H1 (cell line): ENCODE measurements around the gene PKIB. TPM values are rescaled to one million over a fixed set of nuclear protein-coding genes. Genes with fewer than 3 reads are reported as not detected.

Source experiments
- CTCF ChIA-PET: fragments of 300-600 bp; sonication (Branson Sonifier 250); formaldehyde crosslinking; loops from one replicate; lab custom pipeline; 2021; ENCODE audit not compliant: partially characterized antibody; lab: Charles Lee
- POLR2A ChIA-PET: fragments of 300-600 bp; sonication (Branson Sonifier 250); formaldehyde crosslinking; loops from one replicate; lab custom pipeline; 2021; ENCODE audit warnings: inconsistent platforms; ENCODE audit not compliant: partially characterized antibody; lab: Charles Lee
- DNase-seq, 2 experiments: peaks; one replicate each; pipeline versions ENCODE4 v3.0.0 to v3.0.0-alpha.2; 2010 to 2022; ENCODE audit warnings: low spot score in 2 of 2, low read depth in 1 of 2, mixed read lengths in 1 of 2
- FAIRE-seq: peaks from 2 replicates; lab custom pipeline; 2011; peaks lifted over from hg19 to GRCh38; lab: Jason Lieb, UNC
- H2AFZ ChIP-seq: 2 replicates; pipeline ENCODE4 v1.8.1; 2012; ENCODE audit warnings: low read length, inconsistent platforms
- H2AK5ac ChIP-seq: 2 replicates; pipeline ENCODE4 v1.6.1; 2013; ENCODE audit warnings: low read depth, low read length
- H2BK120ac ChIP-seq: replicated peaks from 2 replicates; pipeline ENCODE3; 2013; ENCODE audit warnings: low read depth, low read length, inconsistent platforms
- H2BK12ac ChIP-seq: 2 replicates; pipeline ENCODE4 v1.6.1; 2013; ENCODE audit warnings: low read depth, low read length
- H2BK15ac ChIP-seq: 2 replicates; pipeline ENCODE4 v1.6.1; 2013; ENCODE audit warnings: low read length
- H2BK20ac ChIP-seq: 2 replicates; pipeline ENCODE4 v1.6.1; 2013; ENCODE audit warnings: low read length
- H2BK5ac ChIP-seq: 2 replicates; pipeline ENCODE4 v1.6.1; 2013; ENCODE audit warnings: low read depth, low read length
- H3K14ac ChIP-seq: 2 replicates; pipeline ENCODE4 v1.6.1; 2013; ENCODE audit warnings: inconsistent platforms; ENCODE audit not compliant: insufficient read length
- H3K18ac ChIP-seq: 2 replicates; pipeline ENCODE4 v1.6.1; 2013; ENCODE audit warnings: low read length; ENCODE audit errors: extremely low read depth
- H3K23ac ChIP-seq: 2 replicates; pipeline ENCODE4 v1.6.1; 2013; ENCODE audit warnings: inconsistent platforms; ENCODE audit not compliant: insufficient read length
- H3K23me2 ChIP-seq: 2 replicates; pipeline ENCODE4 v1.6.1; 2013; ENCODE audit warnings: low read depth, low read length
- H3K27ac ChIP-seq: 2 replicates; pipeline ENCODE4 v1.6.1; 2011; ENCODE audit warnings: low read depth, low read length, inconsistent platforms
- H3K27me3 ChIP-seq, 4 experiments: replicated peaks in 1 of 4; 1 replicate in 1 of 4; 2 replicates in 3 of 4; pipeline versions ENCODE4 v1.6.1 to v1.8.1; 2011 to 2013; ENCODE audit warnings: low read length in 3 of 4, mild to moderate bottlenecking in 3 of 4, inconsistent platforms in 2 of 4, mixed read lengths in 2 of 4, moderate library complexity in 1 of 4; ENCODE audit not compliant: control insufficient read depth in 3 of 4, insufficient read depth in 3 of 4; ENCODE audit errors: extremely low read depth in 1 of 4
- H3K36me3 ChIP-seq, 4 experiments: 2 replicates each; pipeline versions ENCODE4 v1.6.1 to v1.8.1; 2011 to 2013; ENCODE audit warnings: mild to moderate bottlenecking in 4 of 4, low read length in 3 of 4, moderate library complexity in 2 of 4, control low read depth in 1 of 4, inconsistent platforms in 1 of 4; ENCODE audit not compliant: insufficient read depth in 4 of 4, control insufficient read depth in 2 of 4
- H3K4ac ChIP-seq: replicated peaks from 2 replicates; pipeline ENCODE3; 2013; ENCODE audit warnings: low read length, low read depth, mixed read lengths, inconsistent platforms; ENCODE audit not compliant: insufficient read length
- H3K4me1 ChIP-seq, 4 experiments: replicated peaks in 1 of 4; 1 replicate in 1 of 4; 2 replicates in 3 of 4; pipeline versions ENCODE4 v1.6.1 to v1.8.1; 2011 to 2013; ENCODE audit warnings: low read length in 3 of 4, inconsistent platforms in 2 of 4, mixed read lengths in 1 of 4; ENCODE audit not compliant: insufficient read depth in 4 of 4, control insufficient read depth in 3 of 4
- H3K4me2 ChIP-seq, 2 experiments: 2 replicates each; pipeline versions ENCODE4 v1.6.1 to v1.8.1; 2011 to 2013; ENCODE audit warnings: low read depth in 2 of 2, low read length in 2 of 2, control low read depth in 1 of 2, inconsistent platforms in 1 of 2, mild to moderate bottlenecking in 1 of 2; ENCODE audit not compliant: insufficient read depth in 1 of 2
- H3K4me3 ChIP-seq, 4 experiments: fragments of 200-600, 300-600 bp in 1 of 4; sonication (generic), shearing (Covaris generic), sonication (Bioruptor Twin) in 1 of 4; 2 replicates each; pipeline versions ENCODE4 v1.5.1 to v1.8.1; 2011 to 2016; ENCODE audit warnings: low read length in 4 of 4, low read depth in 3 of 4, control low read depth in 2 of 4, inconsistent platforms in 2 of 4, mild to moderate bottlenecking in 2 of 4, mixed read lengths in 1 of 4, moderate library complexity in 1 of 4; ENCODE audit not compliant: insufficient read depth in 2 of 4; ENCODE audit errors: extremely low read depth in 1 of 4
- H3K56ac ChIP-seq: replicated peaks from 2 replicates; pipeline ENCODE3; 2013; ENCODE audit warnings: low read depth, mild to moderate bottlenecking, mixed read lengths, low read length, inconsistent platforms; ENCODE audit not compliant: insufficient read length
- H3K79me1 ChIP-seq: 2 replicates; pipeline ENCODE4 v1.6.1; 2013; ENCODE audit warnings: low read depth, low read length, control low read depth
- H3K79me2 ChIP-seq, 2 experiments: 2 replicates each; pipeline versions ENCODE4 v1.6.1 to v1.8.1; 2012 to 2013; ENCODE audit warnings: low read length in 2 of 2, mild to moderate bottlenecking in 2 of 2, inconsistent platforms in 1 of 2; ENCODE audit not compliant: insufficient read depth in 2 of 2, control insufficient read depth in 1 of 2
- H3K9ac ChIP-seq, 4 experiments: replicated peaks in 1 of 4; 1 replicate in 1 of 4; 2 replicates in 3 of 4; pipeline versions ENCODE4 v1.6.1 to v1.8.1; 2011 to 2013; ENCODE audit warnings: low read depth in 3 of 4, low read length in 3 of 4, control low read depth in 2 of 4, mild to moderate bottlenecking in 2 of 4, moderate library complexity in 2 of 4, inconsistent platforms in 1 of 4; ENCODE audit errors: extremely low read depth in 1 of 4
- H3K9me3 ChIP-seq, 2 experiments: 2 replicates each; pipeline versions ENCODE4 v1.6.1 to v1.8.1; 2012 to 2013; ENCODE audit warnings: mild to moderate bottlenecking in 2 of 2, moderate library complexity in 2 of 2, control low read depth in 1 of 2, inconsistent platforms in 1 of 2, low read depth in 1 of 2, low read length in 1 of 2, mixed read lengths in 1 of 2; ENCODE audit not compliant: insufficient read depth in 2 of 2
- H4K20me1 ChIP-seq, 2 experiments: replicated peaks in 1 of 2; 2 replicates each; pipeline versions ENCODE3 to v1.8.1; 2011 to 2013; ENCODE audit warnings: inconsistent platforms in 2 of 2, low read length in 2 of 2, mild to moderate bottlenecking in 1 of 2; ENCODE audit not compliant: insufficient read depth in 2 of 2, control insufficient read depth in 1 of 2
- H4K5ac ChIP-seq: 2 replicates; pipeline ENCODE4 v1.6.1; 2013; ENCODE audit warnings: low read length, low read depth, mixed read lengths, inconsistent platforms; ENCODE audit not compliant: insufficient read length
- H4K8ac ChIP-seq: 2 replicates; pipeline ENCODE4 v1.8.0; 2013; ENCODE audit warnings: mild to moderate bottlenecking, moderate library complexity, low read length, inconsistent platforms; ENCODE audit not compliant: insufficient read depth; ENCODE audit errors: extremely low read depth
- H4K91ac ChIP-seq: replicated peaks from 2 replicates; pipeline ENCODE3; 2013; ENCODE audit warnings: low read length, mixed read lengths, inconsistent platforms; ENCODE audit not compliant: insufficient read length
- BACH1 ChIP-seq: IDR thresholded peaks from 2 replicates; pipeline ENCODE4 v1.6.1; 2012; ENCODE audit warnings: low read length, improper control_type of control experiment
- CBX5 ChIP-seq: fragments of 300-800, 300-1000 bp; sonication (generic); IDR thresholded peaks from 2 replicates; pipeline ENCODE4 v1.7.1; 2016; ENCODE audit warnings: antibody characterized with exemption, low read length, low read depth
- POU5F1 ChIP-seq: IDR thresholded peaks from 2 replicates; pipeline ENCODE4 v1.6.1; 2011; ENCODE audit warnings: low read depth, mild to moderate bottlenecking, low read length, moderate library complexity
- TEAD4 ChIP-seq: IDR thresholded peaks from 2 replicates; pipeline ENCODE4 v1.6.1; 2012; ENCODE audit warnings: low read depth, low read length, inconsistent platforms, mixed read lengths
- WGBS, 2 experiments: shearing (Covaris generic) in 1 of 2; methylation state at CpG; one replicate each; pipeline versions ENCODE4 v1.1.6 to v1.1.7; 2013 to 2015; ENCODE audit warnings: low lambda C conversion rate in 2 of 2, mixed read lengths in 2 of 2, inconsistent platforms in 1 of 2, low coverage in 1 of 2, missing lambda C conversion rate in 1 of 2; ENCODE audit not compliant: insufficient replicate concordance in 2 of 2, insufficient coverage in 1 of 2, insufficient read length in 1 of 2; ENCODE audit errors: extremely low coverage in 1 of 2, missing lambda C conversion rate in 1 of 2; 5-methylcytosine and 5-hydroxymethylcytosine counted together
- polyA plus RNA-seq, 7 experiments: library from polyadenylated mRNA; depleted of rRNA in 3 of 7; stranded (reverse) in 5 of 7; unstranded in 2 of 7; fragments of >200 nt in 5 of 7; fragments of 200-250 nt in 2 of 7; gene quantifications; 1 replicate in 5 of 7; 2 replicates in 1 of 7; 4 replicates in 1 of 7; pipeline versions ENCODE4 v1.2.1 to v1.2.3, GENCODE V29; 2011 to 2013; ENCODE audit warnings: missing spikeins in 2 of 7, mixed read lengths in 2 of 7
- total RNA-seq: library from RNA; stranded (reverse); fragmentation: NEBNext Ultra II Directional; extraction: Animal tissue kit (Norgen Biotek cat#: 25700); gene quantifications from 2 replicates; pipeline ENCODE4 v1.2.1, GENCODE V29; 2021

PKIB gene
- total and polyA plus RNA-seq, 2 of the 8 experiments (the other 6 are each of a cell fraction or from before 2014, with no cell fraction given), result 13.5 to 73.3 TPM

GRCh38 chr6:122734529-122735395, 124.6 kb downstream of the PKIB start:
- no peaks in the 10 kb centered on the region for H3K27me3 ChIP-seq
- H3K36me3 ChIP-seq, result no peaks in the 10 kb centered on the region
- no peaks in the 10 kb centered on the region for H3K79me2 ChIP-seq
- H4K5ac ChIP-seq, result peak overlapping the region; percentile 9
- peak overlapping the region; percentile 15 for H4K91ac ChIP-seq
- ChIA-PET POLR2A (no interaction called here), CTCF (interaction anchor here (0.6 to 9.4 kb wide), 5 partner anchors 9 to 211 kb away, joined by 3 to 179 read pairs (median 3); no protein-coding TSS in a partner anchor)
- peaks cover 2 to 7% (median 6%) of the 10 kb centered on the region in 4 experiments; a peak in 5 of 7 replicates for H3K4me1 ChIP-seq
- peak overlapping the region; percentile 75; the same call in 1 of the 2 replicates for H2BK12ac ChIP-seq
- peak overlapping the region; percentile 50; the same call in 1 of the 2 replicates for H2BK20ac ChIP-seq
- TF ChIP-seq BACH1 (no peak), TEAD4 (0 out of 2 replicates have a peak, but pooled peaks have one; percentile 2), POU5F1 (no peak), CBX5 (no peak)
- H3K9me3 ChIP-seq, result no peaks in the 10 kb centered on the region
- H2AK5ac ChIP-seq, result no peak overlapping the region
- no peak overlapping the region for H4K8ac ChIP-seq
- no peaks in the 10 kb centered on the region; the same call in 1 of the 2 replicates for H3K23me2 ChIP-seq
- H3K23ac ChIP-seq, result no peak overlapping the region
- H3K9ac ChIP-seq, result no peak overlapping the region
- WGBS, 2 experiments, result 57% methylated on average over 10 of the region's 10 CpGs; no CpG with 5 or more reads in 1 of the 2 experiments
- no peaks in the 10 kb centered on the region for H3K79me1 ChIP-seq
- H2AFZ ChIP-seq, result 0 out of 2 replicates have a peak overlapping the region, but pooled peaks have one; percentile 51
- no peak overlapping the region; the same call in 1 of the 2 replicates for H2BK15ac ChIP-seq
- no peaks in the 10 kb centered on the region for H4K20me1 ChIP-seq
- H3K27ac ChIP-seq, result no peak overlapping the region
- H3K18ac ChIP-seq, result no peak overlapping the region
- H2BK120ac ChIP-seq, result no peak overlapping the region
- no peak overlapping the region for H3K4ac ChIP-seq
- DNase-seq, result no peak
- H3K4me2 ChIP-seq, result 0 out of 4 replicates have a peak overlapping the region, but pooled peaks of 1 of the 2 experiments have one; percentile 28
- no peak overlapping the region for H3K14ac ChIP-seq
- H3K4me3 ChIP-seq, result no peak overlapping the region
- no peak for FAIRE-seq
- no peak overlapping the region for H2BK5ac ChIP-seq
- H3K56ac ChIP-seq, result no peak overlapping the region
